Stimulated activated memory B cell treated with anti-CD40 and anti-IgM and Interleukin-4, amounts not matched to agents 10 μg/mL and 1 μg/mL and 100 μg/mL, for 72 hours (primary cell): ENCODE results near the gene FBRSL1.
"Not testable (repeated sequence)": the region's sequence is repeated elsewhere in the genome, so short reads cannot be mapped to it uniquely, and the experiment has no call there.

ENCODE experiments used
- ATAC-seq: fragments of 150-1000 bp; cut with Tn5 transposase; 2 replicates; pipeline ENCODE4 v1.10.0; 2021
- H3K27ac Mint-ChIP-seq: one replicate; pipeline ENCODE4 v1.8.0; 2022; ENCODE audit warnings: mild to moderate bottlenecking, mixed read lengths
- H3K27me3 Mint-ChIP-seq: one replicate; pipeline ENCODE4 v1.8.0; 2022; ENCODE audit warnings: mixed read lengths
- H3K36me3 Mint-ChIP-seq: one replicate; pipeline ENCODE4 v1.8.0; 2022; ENCODE audit warnings: mixed read lengths
- H3K4me1 Mint-ChIP-seq: one replicate; pipeline ENCODE4 v1.8.0; 2022; ENCODE audit warnings: mixed read lengths
- H3K4me3 Mint-ChIP-seq: one replicate; pipeline ENCODE4 v1.8.0; 2022; ENCODE audit warnings: mild to moderate bottlenecking, moderate library complexity, mixed read lengths
- H3K9me3 Mint-ChIP-seq: one replicate; pipeline ENCODE4 v1.8.0; 2022; ENCODE audit warnings: mixed read lengths

Gene FBRSL1

GRCh38 chr12:132461526-132461925 is 28.4 kb upstream of the FBRSL1 start:
- Mint-ChIP-seq H3K36me3 (no peaks in the 10 kb centered on the region), H3K4me3 (no peak overlapping the region), H3K27ac (no peak overlapping the region), H3K9me3 (no peaks in the 10 kb centered on the region), H3K27me3 (no peaks in the 10 kb centered on the region), H3K4me1 (peaks cover 11% of the 10 kb centered on the region)
- no peak for ATAC-seq

- no peaks in the 10 kb centered on the region for H3K9me3 Mint-ChIP-seq
- H3K27me3 Mint-ChIP-seq: no peaks in the 10 kb centered on the region
- peak; percentile 85 for ATAC-seq
- H3K36me3 Mint-ChIP-seq: no peaks in the 10 kb centered on the region
- no peak overlapping the region for H3K27ac Mint-ChIP-seq
- H3K4me1 Mint-ChIP-seq: peaks cover 9% of the 10 kb centered on the region
- H3K4me3 Mint-ChIP-seq: no peak overlapping the region
Observed at GRCh38 chr12:132462788-132463187, 27.2 kb upstream of the FBRSL1 start.

GRCh38 chr12:132463284-132463924 is 26.5 kb upstream of the FBRSL1 start:
- H3K4me3 Mint-ChIP-seq, H3K27me3 Mint-ChIP-seq, H3K9me3 Mint-ChIP-seq, ATAC-seq, H3K36me3 Mint-ChIP-seq, H3K27ac Mint-ChIP-seq: not testable (repeated sequence)
- peaks cover 16% of the 10 kb centered on the region for H3K4me1 Mint-ChIP-seq

- not testable (repeated sequence) for H3K27me3 Mint-ChIP-seq, H3K27ac Mint-ChIP-seq, H3K4me3 Mint-ChIP-seq, ATAC-seq, H3K9me3 Mint-ChIP-seq, H3K36me3 Mint-ChIP-seq
- H3K4me1 Mint-ChIP-seq: peaks cover 23% of the 10 kb centered on the region
Observed at GRCh38 chr12:132464304-132464703, 25.6 kb upstream of the FBRSL1 start.

GRCh38 chr12:132464820-132465219 is 25.1 kb upstream of the FBRSL1 start:
- Mint-ChIP-seq H3K4me3 (no peak overlapping the region), H3K27me3 (no peaks in the 10 kb centered on the region), H3K9me3 (no peaks in the 10 kb centered on the region), H3K36me3 (no peaks in the 10 kb centered on the region), H3K27ac (no peak overlapping the region), H3K4me1 (peaks cover 28% of the 10 kb centered on the region)
- no peak for ATAC-seq

GRCh38 chr12:132465269-132466190 is 24.4 kb upstream of the FBRSL1 start:
- peak; percentile 6 for ATAC-seq
- Mint-ChIP-seq H3K36me3 (no peaks in the 10 kb centered on the region), H3K4me3 (no peak overlapping the region), H3K27ac (peak overlapping the region; percentile 82), H3K4me1 (peaks cover 35% of the 10 kb centered on the region), H3K9me3 (no peaks in the 10 kb centered on the region), H3K27me3 (no peaks in the 10 kb centered on the region)

GRCh38 chr12:132466241-132467201 is 23.4 kb upstream of the FBRSL1 start:
- no peak for ATAC-seq
- H3K4me1 Mint-ChIP-seq: peaks cover 45% of the 10 kb centered on the region
- no peaks in the 10 kb centered on the region for H3K27me3 Mint-ChIP-seq
- peaks cover 1% of the 10 kb centered on the region for H3K9me3 Mint-ChIP-seq
- H3K4me3 Mint-ChIP-seq: no peak overlapping the region
- peak overlapping the region; percentile 82 for H3K27ac Mint-ChIP-seq
- H3K36me3 Mint-ChIP-seq: no peaks in the 10 kb centered on the region

GRCh38 chr12:132467511-132467910 is 22.4 kb upstream of the FBRSL1 start:
- H3K36me3 Mint-ChIP-seq: no peaks in the 10 kb centered on the region
- peaks cover 55% of the 10 kb centered on the region for H3K4me1 Mint-ChIP-seq
- ATAC-seq: no peak
- H3K9me3 Mint-ChIP-seq: peaks cover 3% of the 10 kb centered on the region
- no peak overlapping the region for H3K4me3 Mint-ChIP-seq
- peak overlapping the region; percentile 85 for H3K27ac Mint-ChIP-seq
- no peaks in the 10 kb centered on the region for H3K27me3 Mint-ChIP-seq

GRCh38 chr12:132469423-132469822 is 20.5 kb upstream of the FBRSL1 start:
- Mint-ChIP-seq H3K4me1 (peaks cover 55% of the 10 kb centered on the region), H3K9me3 (peaks cover 3% of the 10 kb centered on the region), H3K36me3 (no peaks in the 10 kb centered on the region), H3K27me3 (no peaks in the 10 kb centered on the region), H3K4me3 (peak overlapping the region; percentile 55), H3K27ac (peak overlapping the region; percentile 85)
- ATAC-seq: peak; percentile 66

GRCh38 chr12:132470397-132470796 is 19.6 kb upstream of the FBRSL1 start:
- Mint-ChIP-seq H3K36me3 (no peaks in the 10 kb centered on the region), H3K4me3 (no peak overlapping the region), H3K27me3 (no peaks in the 10 kb centered on the region), H3K9me3 (peaks cover 3% of the 10 kb centered on the region), H3K4me1 (peaks cover 57% of the 10 kb centered on the region), H3K27ac (peak overlapping the region; percentile 85)
- no peak for ATAC-seq

GRCh38 chr12:132471011-132471857 is 18.7 kb upstream of the FBRSL1 start:
- Mint-ChIP-seq H3K27me3 (no peaks in the 10 kb centered on the region), H3K4me3 (peak overlapping the region; percentile 54), H3K36me3 (no peaks in the 10 kb centered on the region), H3K4me1 (peaks cover 60% of the 10 kb centered on the region), H3K9me3 (peaks cover 5% of the 10 kb centered on the region), H3K27ac (peak overlapping the region; percentile 85)
- ATAC-seq: peak; percentile 85

- Mint-ChIP-seq H3K9me3 (peaks cover 5% of the 10 kb centered on the region), H3K27ac (peak overlapping the region; percentile 85), H3K36me3 (no peaks in the 10 kb centered on the region), H3K27me3 (no peaks in the 10 kb centered on the region), H3K4me1 (peaks cover 65% of the 10 kb centered on the region), H3K4me3 (peak overlapping the region; percentile 4)
- ATAC-seq: no peak
Observed at GRCh38 chr12:132471858-132472255, 18.1 kb upstream of the FBRSL1 start.

GRCh38 chr12:132472386-132472785 is 17.6 kb upstream of the FBRSL1 start:
- H3K4me3 Mint-ChIP-seq: no peak overlapping the region
- no peaks in the 10 kb centered on the region for H3K36me3 Mint-ChIP-seq
- peaks cover 5% of the 10 kb centered on the region for H3K9me3 Mint-ChIP-seq
- ATAC-seq: no peak
- H3K4me1 Mint-ChIP-seq: peaks cover 70% of the 10 kb centered on the region
- no peaks in the 10 kb centered on the region for H3K27me3 Mint-ChIP-seq
- peak overlapping the region; percentile 85 for H3K27ac Mint-ChIP-seq

- Mint-ChIP-seq H3K4me3 (no peak overlapping the region), H3K36me3 (no peaks in the 10 kb centered on the region), H3K9me3 (peaks cover 5% of the 10 kb centered on the region), H3K27ac (no peak overlapping the region), H3K27me3 (no peaks in the 10 kb centered on the region), H3K4me1 (peaks cover 73% of the 10 kb centered on the region)
- no peak for ATAC-seq
Observed at GRCh38 chr12:132474237-132474741, 15.7 kb upstream of the FBRSL1 start.
